Measurements from ENCODE around the gene MEI1.

DNA sequence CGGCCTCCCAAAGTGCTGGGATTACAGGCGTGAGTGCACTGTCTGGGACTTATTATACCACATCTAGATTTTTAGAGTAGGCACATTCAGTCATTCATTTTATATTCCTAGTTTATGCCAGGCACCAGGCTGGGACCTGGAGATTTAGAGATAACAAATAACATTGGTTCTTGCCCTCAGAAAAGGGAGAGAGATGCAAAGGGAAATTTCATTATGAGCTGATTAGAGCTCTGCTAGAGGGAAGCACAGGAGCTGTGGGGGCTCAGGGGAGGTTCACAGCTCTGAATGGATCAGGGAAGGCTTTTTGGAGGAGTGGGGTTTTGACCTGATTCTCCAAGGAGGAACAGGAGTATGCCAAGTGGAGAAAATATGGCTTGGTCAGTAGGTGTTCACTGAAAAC, 32.3 kb downstream of the MEI1 start:
- TF ChIP-seq, protein P1, sequence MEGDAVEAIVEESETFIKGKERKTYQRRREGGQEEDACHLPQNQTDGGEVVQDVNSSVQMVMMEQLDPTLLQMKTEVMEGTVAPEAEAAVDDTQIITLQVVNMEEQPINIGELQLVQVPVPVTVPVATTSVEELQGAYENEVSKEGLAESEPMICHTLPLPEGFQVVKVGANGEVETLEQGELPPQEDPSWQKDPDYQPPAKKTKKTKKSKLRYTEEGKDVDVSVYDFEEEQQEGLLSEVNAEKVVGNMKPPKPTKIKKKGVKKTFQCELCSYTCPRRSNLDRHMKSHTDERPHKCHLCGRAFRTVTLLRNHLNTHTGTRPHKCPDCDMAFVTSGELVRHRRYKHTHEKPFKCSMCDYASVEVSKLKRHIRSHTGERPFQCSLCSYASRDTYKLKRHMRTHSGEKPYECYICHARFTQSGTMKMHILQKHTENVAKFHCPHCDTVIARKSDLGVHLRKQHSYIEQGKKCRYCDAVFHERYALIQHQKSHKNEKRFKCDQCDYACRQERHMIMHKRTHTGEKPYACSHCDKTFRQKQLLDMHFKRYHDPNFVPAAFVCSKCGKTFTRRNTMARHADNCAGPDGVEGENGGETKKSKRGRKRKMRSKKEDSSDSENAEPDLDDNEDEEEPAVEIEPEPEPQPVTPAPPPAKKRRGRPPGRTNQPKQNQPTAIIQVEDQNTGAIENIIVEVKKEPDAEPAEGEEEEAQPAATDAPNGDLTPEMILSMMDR (conservative IDR thresholded peaks at IDR 0.05): no peak
- TF ChIP-seq ZFX (IDR thresholded peaks at IDR 0.05): no peak

Measured in C4-2B (cell line).